NCI-H82 treated with DMSO at 0.1 percent for 48 hours (cell line): ENCODE results near the gene DAGLA.
"Not testable (repeated sequence)": the region's sequence is repeated elsewhere in the genome, so short reads cannot be mapped to it uniquely, and the experiment has no call there.

Experiments
- DNase-seq: peaks from one replicate; lab custom pipeline; 2025; ENCODE audit not compliant: unreplicated experiment; lab: John Stamatoyannopoulos, UW

Gene DAGLA

DNA sequence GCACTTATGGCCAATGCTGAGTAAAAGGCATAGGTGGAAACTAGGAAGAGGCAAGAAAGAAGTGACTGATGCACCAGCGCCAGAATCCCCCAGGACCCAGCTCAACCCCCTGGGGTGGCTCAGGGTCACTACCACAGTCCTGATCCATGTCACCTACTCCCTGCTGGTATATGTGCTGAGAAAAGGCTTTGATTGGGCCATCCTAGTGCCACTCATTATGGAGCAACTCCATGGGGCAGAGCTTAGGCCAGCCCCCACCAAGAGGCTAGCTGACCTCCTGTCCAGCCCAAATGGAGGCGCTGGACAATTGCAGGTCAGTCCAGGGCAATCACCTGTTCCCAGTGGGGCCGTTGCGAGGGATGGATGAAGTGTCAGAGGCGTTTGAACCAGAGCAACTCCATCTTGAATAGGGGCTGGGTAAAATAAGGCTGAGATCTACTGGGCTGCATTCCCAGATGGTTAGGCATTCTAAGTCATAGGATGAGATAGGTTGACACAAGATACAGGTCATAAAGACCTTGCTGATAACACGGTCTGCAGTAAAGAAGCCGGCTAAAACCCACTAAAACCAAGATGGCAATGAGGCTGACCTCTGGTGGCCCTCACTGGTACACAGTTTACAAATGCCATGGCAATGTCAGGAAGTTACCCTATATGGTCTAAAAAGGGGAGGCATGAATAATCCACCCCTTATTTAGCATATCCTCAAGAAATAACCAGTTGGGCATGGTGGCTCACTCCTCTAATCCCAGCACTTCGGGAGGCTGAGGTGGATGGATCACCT lies 20.6 kb upstream of the DAGLA start:
- DNase-seq: no peak

DNA sequence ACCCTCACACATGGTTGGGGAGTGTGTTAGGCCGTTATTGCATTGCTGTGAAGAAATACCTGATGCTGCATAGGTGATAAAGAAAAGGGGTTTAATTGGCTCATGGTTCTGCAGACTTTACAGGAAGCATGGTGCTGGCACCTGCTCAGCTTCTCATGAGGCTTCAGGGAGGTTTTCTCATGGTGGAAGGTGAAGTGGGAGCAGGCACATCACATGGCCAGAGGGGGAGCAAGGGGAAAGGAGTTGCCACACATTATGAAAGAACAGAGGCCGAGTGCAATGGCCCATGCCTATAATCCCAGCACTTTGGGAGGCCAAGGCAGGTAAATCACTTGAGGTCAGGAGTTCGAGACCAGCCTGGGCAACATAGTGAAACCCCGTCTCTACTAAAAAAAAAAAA lies 19.2 kb upstream of the DAGLA start:
- not testable (repeated sequence) for DNase-seq

DNA sequence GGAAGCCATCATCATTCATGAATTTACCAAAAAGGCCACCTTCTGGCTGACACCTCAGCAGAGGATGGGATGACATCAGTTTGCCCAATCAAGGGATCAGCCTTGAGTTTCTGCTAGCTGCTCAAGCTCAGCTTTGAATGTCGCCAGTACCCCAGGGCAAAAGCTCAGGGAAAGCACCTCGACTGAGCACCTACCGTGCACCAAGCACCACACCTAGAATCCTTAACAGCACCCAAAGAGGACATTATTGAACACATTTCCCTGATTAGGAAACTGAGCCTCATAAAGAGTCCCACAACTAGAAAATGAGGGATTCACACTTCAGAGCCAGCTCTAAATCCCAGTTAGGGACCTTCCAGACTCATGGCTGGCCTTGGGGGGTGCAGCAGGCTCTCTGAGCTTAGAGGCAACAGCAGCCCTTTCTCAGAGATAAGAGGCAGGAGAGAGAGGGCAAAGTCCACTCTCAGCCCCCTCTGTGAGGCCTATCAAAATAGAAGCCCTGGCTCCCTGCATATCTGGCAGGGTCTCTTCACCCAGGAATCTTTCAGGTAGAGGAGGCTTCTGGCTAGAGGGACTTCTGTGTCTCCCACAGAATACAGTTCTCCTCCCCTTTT lies 13.4 kb upstream of the DAGLA start:
- DNase-seq: no peak

DNA sequence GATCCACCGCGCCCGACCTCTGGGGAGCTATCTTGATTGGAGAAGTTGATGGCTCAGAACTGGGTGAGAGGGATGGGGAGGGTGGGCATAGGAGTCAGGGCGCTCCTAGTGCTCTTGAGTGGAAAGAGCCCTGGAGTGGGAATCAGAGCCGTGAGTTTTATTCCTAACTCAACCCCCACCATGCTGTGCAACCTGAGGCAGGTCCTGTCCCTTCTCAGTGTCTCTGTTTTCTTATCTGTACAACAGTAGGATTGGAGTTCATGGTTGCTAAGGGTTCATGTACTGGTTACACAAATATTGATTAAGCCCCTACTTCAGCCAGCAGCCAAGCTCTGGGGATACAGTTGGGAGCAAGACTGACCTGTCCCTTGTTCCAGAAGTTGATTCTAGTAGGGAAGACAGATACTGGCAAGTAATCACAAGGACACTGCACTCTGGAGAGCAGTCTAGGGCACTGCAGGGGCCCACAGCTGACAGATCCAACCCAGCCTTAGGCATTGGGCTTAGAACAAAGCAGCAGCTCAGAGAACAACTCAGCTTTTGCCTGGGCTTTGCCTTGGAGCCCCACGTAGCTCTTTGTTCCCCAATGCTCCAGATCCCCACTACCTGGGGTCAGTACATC lies 12.4 kb upstream of the DAGLA start:
- no peak for DNase-seq

DNA sequence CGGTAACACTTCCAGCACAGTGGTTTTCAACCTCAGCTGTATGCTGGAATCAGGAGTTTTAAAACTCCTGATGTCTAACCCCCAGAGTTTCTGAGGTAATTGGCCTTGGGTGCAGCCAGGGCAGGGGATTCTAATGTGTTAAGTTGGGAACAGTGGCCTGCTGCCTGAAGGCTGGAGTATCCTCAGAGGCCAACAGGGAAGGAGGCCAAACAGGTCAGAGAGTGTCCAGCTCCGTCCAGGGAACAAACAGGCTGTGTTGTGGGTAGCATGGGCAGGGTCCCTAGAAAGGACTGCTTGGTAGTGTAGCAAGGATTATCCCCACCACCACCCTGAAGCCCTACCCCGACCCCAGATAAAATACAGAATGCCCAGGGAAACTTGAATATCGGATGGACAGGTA lies 10.8 kb upstream of the DAGLA start:
- no peak for DNase-seq

DNA sequence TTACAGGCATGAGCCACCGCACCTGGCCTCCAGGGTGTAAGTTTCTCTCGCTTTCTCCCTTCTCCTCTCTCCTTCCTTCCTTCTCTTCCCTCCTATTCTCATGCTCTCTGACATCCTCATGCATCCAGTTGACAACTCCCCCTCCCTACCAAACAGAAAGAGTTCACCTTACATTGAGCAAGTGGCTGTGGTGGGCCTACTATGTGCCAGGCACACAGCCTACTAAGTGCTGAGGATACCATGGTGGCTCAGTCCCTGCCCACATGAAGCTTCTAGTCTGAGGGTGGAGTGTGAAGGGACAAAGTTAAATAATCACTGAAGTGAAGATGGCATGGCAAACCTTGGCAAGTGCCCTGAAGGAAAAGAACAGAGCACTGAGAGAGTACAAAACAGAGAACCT lies 9.6 kb upstream of the DAGLA start:
- DNase-seq: no peak

DNA sequence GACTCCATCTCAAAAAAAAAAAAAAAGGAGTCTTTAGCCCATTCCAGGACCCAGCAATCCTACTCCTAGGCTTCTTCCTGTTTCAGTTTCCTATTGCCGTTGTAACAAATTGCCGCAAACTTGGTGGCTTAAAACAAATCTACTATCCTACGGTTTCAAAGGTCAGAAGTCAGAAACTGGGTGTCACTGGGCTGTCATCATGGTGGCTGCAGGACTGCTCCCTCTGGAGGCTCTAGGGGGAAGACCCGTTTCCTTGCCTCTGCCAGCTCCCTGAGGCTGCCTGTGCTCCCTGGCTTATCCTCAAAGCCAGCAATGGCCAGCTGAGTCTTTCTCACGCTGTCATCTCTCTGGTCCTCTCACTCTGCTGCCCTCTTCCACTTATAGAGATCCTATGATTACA lies 8.7 kb upstream of the DAGLA start:
- peak; percentile 88 for DNase-seq

DNA sequence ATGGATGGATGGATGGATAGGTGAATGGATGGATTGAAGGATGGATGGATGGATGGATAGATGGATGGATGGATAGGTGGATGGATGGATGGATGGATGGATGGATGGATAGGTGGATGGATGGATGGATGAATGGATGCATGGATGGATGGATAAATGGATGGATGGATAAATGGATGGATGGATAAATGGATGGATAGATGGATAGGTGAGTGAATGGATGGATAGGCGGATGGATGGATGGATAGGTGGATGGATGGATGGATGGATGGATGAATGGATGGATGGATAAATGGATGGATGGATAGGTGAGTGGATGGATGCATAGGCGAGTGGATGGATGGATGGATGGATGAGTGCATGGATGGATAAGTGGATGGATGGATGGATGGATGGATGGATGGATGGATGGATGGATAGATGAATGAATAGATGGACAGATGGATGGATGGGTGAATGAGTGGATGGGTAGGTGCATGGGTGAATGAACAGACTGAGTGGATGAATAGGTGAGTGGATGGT lies 6.2 kb upstream of the DAGLA start:
- not testable (repeated sequence) for DNase-seq

DNA sequence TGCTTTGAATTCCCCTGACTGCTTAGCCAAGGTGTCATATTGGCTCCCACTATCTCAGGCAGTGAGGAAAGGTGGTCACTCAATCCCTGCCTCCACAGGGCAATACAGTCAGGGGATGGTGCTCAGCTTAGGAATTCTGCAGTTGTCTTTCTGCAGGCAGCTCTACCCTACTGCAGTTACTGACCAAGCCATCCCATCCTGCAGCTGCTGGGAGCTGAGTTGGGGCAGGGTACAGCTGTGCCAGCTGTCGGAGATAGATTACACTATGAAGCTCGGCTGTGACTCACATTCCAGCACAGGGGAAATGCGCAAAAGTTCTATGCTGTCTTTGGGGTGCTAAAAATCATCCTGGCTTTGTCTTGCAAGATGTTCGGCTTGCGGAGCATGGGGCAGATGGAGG lies 4.4 kb upstream of the DAGLA start:
- DNase-seq: no peak

DNA sequence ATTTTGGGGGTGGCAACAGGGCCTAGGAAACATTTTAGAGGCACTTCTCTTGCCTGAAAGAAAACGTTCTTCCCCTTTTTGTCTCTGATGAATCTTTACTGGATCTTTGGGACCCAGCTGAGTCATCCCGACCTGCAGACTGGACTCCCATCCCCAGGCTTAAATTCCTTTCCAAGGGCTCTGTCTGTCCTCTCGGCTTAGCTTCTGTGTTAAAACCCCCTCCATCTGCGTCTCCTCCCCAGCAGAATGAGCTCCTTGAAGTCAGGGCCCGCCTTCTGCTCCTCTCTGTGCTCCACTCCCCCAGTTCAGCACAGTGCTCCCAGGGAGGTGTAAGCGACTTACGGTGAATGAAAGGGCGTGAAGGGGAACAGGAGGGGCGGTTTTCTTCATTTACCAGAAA lies 895 bp upstream of the DAGLA start:
- peak; percentile 81 for DNase-seq

DNA sequence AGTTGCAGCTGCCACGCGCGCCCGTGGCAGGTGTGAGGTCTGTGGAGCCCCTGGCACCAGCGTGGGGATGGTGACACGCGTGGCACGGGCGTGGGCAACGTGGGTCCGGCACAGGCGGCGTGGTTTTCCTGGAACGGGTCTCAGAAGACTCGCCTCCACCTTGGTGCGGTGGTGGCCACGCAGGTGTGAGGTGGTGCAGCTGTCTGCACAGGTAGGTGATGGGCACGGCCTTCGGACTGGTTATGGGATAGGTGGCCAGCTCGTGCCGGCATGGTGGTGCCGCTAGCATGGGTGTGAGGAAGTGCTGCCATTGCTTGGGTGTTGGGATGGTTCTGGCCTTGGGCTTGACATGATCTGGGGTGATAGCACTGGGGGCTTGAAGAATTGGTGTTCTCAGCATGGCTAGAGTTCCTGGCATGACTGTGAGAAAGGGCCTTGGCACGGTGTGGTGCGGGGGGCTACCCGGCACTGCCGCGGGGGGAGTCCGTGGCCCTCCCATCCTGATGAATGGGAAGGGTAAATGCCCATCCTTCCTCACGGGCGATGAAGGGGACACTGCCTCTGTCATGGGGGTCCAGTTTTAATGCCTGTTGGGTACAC lies 531 bp downstream of the DAGLA start:
- DNase-seq: no peak

DNA sequence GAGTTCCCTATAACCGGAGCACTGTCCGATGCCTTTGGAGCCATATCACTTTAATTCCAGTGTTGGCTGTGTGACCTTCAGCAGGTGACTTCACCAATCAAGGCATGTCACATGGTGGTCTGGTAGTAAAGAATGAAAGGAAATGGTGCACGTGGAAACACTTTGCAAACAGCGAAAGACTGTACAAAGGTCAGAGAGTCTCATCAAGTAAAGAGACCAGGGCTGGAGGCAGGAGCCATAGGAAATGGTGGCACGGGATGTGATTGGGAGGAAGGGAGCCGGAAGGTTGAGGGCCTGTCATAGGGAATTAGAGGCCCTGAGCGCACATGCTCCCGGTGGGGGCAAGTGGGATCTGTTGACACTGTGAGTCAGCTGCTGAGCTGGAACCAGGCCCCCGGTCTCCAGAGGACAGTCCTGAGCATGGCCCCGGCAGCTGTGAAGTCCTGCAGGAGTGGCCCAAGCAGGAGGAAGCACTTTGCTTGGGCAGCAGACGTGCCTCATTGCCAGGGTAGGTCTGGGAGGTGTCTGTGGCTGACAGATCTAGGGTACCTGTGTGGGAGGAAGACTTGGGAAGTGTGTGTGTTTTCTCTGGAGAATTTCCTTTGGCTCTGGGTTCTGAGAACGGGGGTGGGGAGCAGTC lies 2.0 kb downstream of the DAGLA start:
- no peak for DNase-seq

DNA sequence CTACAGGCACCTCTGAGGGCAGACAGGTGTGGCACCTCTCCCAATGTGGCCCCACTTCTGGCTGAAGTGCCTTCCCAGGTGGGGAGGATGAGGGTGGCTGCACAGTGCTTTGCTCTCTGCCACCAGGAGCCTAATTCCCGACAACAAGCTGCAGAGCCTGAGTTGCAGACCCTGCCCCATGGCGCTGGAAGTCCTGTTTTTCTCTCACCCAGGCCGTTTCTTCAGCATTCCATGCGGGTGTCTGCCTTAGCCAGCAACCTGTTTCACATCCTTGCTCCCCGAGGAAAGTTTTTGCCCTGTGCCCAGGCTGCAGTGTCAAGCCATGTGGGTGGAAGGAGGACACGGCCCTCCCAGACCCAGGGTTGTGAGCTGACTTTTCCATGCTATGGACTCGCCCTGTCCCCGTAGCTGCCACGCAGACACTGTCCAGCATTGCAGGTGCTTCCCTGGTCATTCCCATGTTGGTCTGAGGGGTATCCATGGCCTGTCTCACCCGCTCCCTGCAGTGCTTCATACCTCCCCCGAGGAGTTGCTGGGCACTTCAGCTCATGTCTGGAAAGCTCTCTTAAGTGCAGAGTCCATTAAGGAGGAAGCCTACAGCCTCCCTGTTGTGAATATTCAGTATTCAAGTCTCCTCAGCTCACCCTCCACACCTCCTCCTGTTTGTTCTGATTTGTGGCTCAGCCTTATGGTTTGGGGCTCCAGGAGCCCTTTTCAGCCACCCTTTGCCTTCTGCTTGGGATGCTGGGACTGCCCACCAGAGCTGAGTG lies 2.9 kb downstream of the DAGLA start:
- no peak for DNase-seq

DNA sequence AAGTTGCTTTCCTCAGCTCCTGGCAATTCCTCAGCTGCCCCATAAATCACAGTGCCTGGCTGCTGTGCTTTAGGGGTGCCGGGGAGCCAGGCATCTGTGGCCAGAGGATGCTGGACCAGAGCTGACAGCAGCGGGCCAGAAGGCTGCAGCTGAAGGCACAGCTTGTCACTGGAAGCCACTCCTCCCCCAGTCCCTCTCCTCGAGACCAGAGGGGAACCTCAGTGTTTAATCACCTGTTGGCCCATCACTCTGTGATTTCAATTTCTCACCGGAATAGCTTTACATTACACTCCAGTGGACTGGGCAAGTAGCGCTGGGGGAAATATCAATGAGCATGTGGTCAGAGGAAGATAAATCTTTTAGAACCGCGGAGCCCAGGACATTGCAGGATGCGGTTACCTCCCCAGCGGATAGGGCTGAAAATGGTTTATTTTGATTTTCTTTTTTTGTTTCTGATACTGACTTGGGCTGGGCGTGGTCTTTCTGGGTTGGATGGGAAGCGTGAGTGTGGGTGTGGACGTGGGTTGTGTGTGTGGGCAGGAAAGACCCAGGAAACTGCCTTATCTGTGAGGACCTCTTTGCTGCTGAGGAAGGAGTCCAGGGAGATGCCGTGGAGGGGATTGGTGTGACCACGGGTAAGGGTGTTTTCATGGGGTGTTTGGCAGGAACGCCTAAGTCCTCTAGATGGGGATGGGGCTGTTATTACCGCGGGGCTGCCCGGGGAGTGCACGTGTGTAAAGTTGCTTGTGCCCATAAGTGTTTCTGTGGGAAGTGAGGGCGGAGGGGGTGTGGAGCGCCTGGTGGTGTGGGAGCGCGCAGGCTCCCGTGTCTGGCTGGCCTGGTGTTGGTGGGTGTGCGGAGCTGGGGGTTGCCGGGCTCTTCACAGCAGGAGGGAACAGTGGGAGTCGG lies 4.0 kb downstream of the DAGLA start:
- no peak for DNase-seq

DNA sequence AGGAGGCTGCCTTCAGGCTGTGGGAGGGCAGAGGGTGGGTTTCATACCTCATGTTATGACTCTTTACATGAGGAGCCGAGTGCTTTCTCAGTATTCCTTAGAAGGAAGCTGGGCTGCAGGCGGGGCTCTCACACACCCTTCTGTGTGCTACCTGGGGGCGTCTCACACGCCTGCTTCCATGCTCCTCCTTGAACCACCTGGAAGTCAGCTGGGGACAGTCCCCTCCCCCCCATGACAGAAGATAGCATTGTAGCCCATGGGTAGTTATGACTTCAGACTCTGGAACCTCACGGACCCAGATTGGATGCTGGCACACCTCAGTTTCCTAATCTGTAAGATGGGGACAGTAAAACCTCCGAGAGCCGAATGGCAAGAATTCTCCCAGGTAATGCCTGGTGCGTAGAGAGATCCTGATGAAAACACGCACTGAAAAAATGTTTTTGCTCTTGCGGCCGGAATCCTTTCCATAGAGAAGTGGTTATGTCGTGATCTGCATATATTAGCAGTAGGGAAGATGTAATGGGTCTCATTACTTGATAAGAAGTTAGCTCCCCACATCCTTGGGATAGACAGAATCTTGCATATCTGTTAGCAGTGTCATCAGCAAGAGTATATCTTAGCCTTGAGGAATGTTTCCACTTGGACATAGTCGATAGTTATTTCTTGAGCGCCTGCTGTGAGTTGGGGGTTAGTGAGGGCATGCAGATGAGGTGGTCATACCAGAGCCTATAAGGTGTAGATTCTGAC lies 4.9 kb downstream of the DAGLA start:
- no peak for DNase-seq

DNA sequence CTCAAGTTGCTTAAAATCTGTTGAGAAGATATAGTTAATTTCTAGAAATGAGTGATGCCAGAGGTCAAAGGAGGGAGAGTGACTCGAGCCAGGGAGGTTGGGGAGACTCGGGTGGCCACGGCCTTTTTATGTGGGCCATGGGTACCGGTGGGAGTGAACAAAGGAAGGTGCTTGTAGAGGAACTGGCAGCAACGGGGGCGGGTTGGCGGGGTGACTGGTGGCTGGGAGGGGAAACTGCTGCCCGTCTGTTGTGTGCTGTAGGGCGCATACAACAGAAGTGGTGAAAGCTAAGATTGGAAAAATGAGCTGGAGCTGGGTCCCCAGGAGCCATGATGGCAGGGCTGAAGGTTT lies 5.4 kb downstream of the DAGLA start:
- no peak for DNase-seq

DNA sequence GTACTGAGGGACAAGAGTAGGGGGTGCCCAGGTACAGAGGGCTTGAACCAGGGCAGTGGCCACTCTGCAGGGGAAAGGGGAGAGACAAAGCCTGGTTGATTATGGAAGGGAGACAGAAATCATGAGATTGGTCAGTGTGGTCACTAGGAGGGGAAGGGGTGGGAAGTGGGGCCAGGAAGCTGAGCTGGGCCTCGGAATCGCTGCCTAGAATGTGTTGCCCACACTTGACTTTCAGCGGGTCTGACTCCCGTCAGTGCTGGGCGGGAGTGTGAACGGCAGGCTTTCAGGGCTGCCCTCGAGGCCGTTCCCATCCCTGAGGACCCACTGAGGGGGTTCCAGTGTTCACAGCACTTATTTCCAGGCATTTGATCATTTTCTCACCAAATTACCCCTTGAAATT lies 5.9 kb downstream of the DAGLA start:
- no peak for DNase-seq

DNA sequence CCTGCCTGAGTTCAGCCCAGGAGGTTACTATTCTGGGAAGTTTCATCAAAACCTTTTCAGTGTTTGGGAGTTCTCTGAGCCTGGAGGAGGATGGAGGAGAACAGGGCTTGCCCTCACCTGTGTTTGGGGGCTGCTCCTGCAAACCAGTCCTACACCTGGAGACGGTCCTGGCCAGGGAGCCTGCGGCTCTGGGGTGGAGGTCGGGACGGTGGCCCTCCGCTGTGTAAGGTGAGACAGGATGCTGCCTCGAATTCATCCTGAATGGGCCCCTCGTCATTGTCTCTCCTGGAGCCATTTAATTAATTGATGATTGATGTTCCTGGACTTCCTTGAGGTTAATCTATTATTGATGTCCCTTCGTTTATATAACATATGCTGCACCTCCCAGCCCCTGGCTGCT lies 6.3 kb downstream of the DAGLA start:
- no peak for DNase-seq

DNA sequence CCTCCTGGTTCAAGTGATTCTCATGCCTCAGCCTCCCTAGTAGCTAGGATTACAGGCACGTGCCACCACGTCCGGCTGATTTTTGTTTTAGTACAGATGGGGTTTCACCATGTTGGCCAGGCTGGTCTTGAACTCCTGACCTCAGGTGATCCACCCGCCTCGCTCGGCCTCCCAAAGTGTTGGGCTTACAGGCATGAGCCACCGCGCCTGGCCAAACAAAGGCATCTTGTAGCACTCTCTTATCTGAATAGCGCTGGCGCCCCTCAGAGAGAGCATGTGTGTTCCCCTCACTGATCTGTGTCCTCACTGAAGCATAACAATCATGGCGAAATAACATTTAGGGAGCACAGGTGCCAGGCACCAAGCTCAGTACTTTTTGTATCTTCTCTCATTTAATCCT lies 7.2 kb downstream of the DAGLA start:
- DNase-seq: no peak
